ENCODE data around the gene ADCK2.
"Not testable (repeated sequence)": the region's sequence is repeated elsewhere in the genome, so short reads cannot be mapped to it uniquely, and the experiment has no call there.

Gene ADCK2, protein sequence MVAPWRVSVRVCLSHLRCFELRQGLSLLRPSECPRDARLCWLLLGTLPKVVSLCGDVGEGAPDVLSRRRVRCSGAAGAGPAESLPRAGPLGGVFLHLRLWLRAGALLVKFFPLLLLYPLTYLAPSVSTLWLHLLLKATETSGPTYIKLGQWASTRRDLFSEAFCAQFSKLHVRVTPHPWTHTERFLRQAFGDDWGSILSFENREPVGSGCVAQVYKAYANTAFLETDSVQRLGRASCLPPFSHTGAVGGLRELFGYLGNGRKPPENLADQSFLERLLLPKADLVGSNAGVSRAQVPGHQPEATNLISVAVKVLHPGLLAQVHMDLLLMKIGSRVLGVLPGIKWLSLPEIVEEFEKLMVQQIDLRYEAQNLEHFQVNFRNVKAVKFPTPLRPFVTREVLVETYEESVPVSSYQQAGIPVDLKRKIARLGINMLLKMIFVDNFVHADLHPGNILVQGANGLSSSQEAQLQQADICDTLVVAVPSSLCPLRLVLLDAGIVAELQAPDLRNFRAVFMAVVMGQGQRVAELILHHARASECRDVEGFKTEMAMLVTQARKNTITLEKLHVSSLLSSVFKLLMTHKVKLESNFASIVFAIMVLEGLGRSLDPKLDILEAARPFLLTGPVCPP

DNA sequence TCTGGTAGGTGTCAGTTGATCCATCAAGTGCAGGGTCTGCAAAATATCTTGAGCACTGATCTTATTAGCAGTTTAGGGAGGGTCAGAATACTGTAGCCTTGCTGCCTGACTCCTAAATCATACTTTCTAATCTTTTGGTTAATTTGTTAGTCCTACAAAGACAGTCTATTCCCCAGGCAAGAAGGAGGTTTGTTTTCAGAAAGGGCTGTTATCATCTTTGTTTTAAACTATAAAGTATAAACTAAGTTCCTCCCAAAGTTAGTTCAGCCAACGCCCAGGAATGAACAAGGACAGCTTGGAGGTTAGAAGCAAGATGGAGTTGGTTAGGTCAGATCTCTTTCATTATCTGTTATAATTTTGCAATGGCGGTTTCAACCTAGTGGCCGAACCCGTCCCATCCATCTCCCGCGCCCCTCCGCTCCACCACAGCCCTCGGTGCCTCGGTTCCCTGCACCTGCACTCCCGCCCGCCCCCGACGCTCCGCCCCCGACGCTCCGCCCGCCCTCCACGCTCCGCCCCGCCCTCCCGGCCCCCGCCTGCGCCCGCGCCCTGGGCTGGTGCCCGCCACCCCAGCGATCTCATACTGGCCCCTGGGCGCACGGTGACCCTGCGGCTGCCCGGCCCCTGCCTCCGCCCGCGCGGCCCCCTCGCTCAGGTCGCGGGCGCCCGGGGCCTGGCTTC, at the start of gene ADCK2:
TSS of gene ADCK2 (plus strand) at position 564 of the 681 bp plus-strand sequence. CDS start 386 bp downstream, outside the sequence.
- ChIA-PET CTCF (interaction anchor here (0.7 kb wide), 1 partner anchor 12 kb away, joined by 3 read pairs; no protein-coding TSS in a partner anchor), POLR2A (interaction anchor here (1.3 to 3.4 kb wide), 4 partner anchors 12 to 342 kb away, joined by 3 to 22 read pairs (median 4); partner anchors contain the start of gene MRPS33)
- TF ChIP-seq LEF1 (IDR thresholded peaks at IDR 0.05; ENCODE audit: borderline replicate concordance) (no peak), CTBP1 (IDR thresholded peaks at IDR 0.05; ENCODE audit: borderline replicate concordance) (no peak), SUZ12 (IDR thresholded peaks at IDR 0.05) (no peak), ARNT (IDR thresholded peaks at IDR 0.05) (no peak), HDGF (IDR thresholded peaks at IDR 0.05; ENCODE audit: borderline replicate concordance) (no peak), BHLHE40 (IDR thresholded peaks at IDR 0.05; ENCODE audit: borderline replicate concordance) (no peak)
- peak; percentile 96 for DNase-seq (ENCODE audit: extremely low spot score)

DNA sequence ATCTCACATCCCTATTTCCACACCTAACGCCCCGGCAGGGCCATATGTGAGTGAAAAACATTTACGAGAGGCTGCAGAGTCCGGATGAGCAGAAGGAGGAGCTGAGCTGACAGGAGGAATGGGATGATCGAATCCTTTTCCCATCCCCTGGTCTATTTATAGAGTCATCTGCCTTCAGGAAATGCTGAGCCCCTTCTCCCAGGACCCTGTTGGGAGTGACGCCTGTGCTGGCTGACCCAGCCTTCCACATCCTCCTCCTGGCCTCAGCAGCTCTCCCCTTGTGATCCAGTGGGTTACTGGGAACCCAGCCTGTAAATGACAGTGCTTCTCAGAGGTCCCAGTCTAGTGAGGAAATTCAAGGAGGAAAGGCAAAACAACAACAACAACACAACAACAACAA, 48.8 kb upstream of the ADCK2 start:
- CTCF ChIA-PET, result interaction anchor here (0.6 kb wide), 1 partner anchor 53 kb away, joined by 3 read pairs; no protein-coding TSS in a partner anchor
- POLR2A ChIA-PET, result no interaction called here
- no peak for TF ChIP-seq ELF4 (IDR thresholded peaks at IDR 0.05)
- TF ChIP-seq CTBP1 (IDR thresholded peaks at IDR 0.05; ENCODE audit: borderline replicate concordance), result no peak
- no peak for TF ChIP-seq SUZ12 (IDR thresholded peaks at IDR 0.05)
- TF ChIP-seq L3MBTL2 (conservative IDR thresholded peaks at IDR 0.05), result no peak
- no peak for TF ChIP-seq SP1 (IDR thresholded peaks at IDR 0.05)
- no peak for TF ChIP-seq BHLHE40 (IDR thresholded peaks at IDR 0.05; ENCODE audit: borderline replicate concordance)
- TF ChIP-seq ARNT (IDR thresholded peaks at IDR 0.05), result no peak
- TF ChIP-seq, protein P1, sequence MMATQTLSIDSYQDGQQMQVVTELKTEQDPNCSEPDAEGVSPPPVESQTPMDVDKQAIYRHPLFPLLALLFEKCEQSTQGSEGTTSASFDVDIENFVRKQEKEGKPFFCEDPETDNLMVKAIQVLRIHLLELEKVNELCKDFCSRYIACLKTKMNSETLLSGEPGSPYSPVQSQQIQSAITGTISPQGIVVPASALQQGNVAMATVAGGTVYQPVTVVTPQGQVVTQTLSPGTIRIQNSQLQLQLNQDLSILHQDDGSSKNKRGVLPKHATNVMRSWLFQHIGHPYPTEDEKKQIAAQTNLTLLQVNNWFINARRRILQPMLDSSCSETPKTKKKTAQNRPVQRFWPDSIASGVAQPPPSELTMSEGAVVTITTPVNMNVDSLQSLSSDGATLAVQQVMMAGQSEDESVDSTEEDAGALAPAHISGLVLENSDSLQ (IDR thresholded peaks at IDR 0.05), result no peak
- no peak for TF ChIP-seq FOXK2 (IDR thresholded peaks at IDR 0.05)
- no peak for TF ChIP-seq FOXM1 (IDR thresholded peaks at IDR 0.05; ENCODE audit: borderline replicate concordance)
- TF ChIP-seq ZNF384 (IDR thresholded peaks at IDR 0.05), result no peak
- TF ChIP-seq TARDBP (IDR thresholded peaks at IDR 0.05), result no peak
- TF ChIP-seq NFRKB (IDR thresholded peaks at IDR 0.05), result no peak
- TF ChIP-seq HDGF (IDR thresholded peaks at IDR 0.05; ENCODE audit: borderline replicate concordance), result no peak
- TF ChIP-seq LEF1 (IDR thresholded peaks at IDR 0.05; ENCODE audit: borderline replicate concordance), result no peak
- no peak for TF ChIP-seq FOXA1 (IDR thresholded peaks at IDR 0.05)
- DNase-seq (ENCODE audit: extremely low spot score), result no peak

DNA sequence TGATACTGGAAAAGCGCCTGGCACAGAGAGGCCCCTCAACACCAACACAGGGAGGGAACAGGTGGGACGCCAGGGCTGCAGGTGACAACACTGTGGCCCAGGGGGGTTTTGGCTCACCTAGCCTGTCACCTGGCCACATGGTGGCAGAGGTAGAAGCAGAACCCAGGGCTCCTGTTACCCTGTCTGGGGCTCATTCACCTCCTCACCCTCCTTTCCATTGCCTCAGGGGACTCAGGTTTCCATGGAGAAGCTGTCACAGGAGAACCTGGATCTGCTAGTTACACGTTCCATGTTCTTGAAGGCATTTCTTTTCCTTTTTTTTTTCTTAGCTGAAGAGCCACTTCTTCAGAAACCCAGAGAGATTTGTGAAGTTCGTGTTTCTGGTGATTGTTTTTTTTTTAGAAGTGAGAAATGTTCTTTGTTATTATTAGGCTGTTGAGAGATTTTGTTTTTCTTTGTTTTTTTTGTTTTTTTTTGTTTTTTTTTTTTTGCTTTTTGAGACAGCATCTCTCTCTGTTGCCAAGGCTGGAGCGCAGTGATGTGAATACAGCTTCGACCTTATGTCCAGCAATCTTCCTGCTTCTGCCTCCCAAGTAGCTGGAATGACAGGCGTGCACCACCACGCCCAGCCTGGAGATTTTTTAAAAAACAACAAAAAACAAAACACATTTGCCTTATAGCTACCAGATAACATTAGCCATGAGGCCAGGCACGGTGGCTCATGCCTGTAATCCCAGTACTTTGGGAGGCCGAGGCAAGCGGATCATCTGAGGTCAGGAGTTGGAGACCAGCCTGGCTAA, 48.2 kb upstream of the ADCK2 start:
- DNase-seq (ENCODE audit: extremely low spot score), result no peak
- ChIA-PET CTCF (interaction anchor here (0.6 kb wide), 1 partner anchor 54 kb away, joined by 3 read pairs; no protein-coding TSS in a partner anchor), POLR2A (interaction anchor here (1.4 kb wide), 1 partner anchor 14 kb away, joined by 3 read pairs; no protein-coding TSS in a partner anchor)
- TF ChIP-seq ZNF384 (IDR thresholded peaks at IDR 0.05) (peak; percentile 58), CTBP1 (IDR thresholded peaks at IDR 0.05; ENCODE audit: borderline replicate concordance) (no peak), NFRKB (IDR thresholded peaks at IDR 0.05) (no peak), FOXK2 (IDR thresholded peaks at IDR 0.05) (no peak), TARDBP (IDR thresholded peaks at IDR 0.05) (no peak), SP1 (IDR thresholded peaks at IDR 0.05) (no peak), FOXM1 (IDR thresholded peaks at IDR 0.05; ENCODE audit: borderline replicate concordance) (no peak)

DNA sequence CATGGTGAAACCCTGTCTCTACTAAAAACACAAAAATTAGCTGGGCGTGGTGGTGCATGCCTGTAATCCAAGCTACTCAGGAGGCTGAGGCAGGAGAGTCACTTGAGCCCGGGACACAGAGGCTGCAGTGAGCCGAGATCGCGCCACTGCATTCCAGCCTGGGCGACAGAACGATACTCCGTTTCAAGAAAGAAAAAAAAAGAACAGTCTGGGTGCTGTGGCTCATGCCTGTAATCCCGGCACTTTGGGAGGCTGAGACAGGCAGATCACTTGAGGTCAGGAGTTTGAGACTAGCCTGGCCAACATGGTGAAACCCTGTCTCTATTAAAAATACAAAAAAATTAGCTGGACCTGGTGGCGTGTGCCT, 47.6 kb upstream of the ADCK2 start:
- POLR2A ChIA-PET, result interaction anchor here (1.4 kb wide), 1 partner anchor 13 kb away, joined by 3 read pairs; no protein-coding TSS in a partner anchor
- CTCF ChIA-PET; DNase-seq (ENCODE audit: extremely low spot score): not testable (repeated sequence)

DNA sequence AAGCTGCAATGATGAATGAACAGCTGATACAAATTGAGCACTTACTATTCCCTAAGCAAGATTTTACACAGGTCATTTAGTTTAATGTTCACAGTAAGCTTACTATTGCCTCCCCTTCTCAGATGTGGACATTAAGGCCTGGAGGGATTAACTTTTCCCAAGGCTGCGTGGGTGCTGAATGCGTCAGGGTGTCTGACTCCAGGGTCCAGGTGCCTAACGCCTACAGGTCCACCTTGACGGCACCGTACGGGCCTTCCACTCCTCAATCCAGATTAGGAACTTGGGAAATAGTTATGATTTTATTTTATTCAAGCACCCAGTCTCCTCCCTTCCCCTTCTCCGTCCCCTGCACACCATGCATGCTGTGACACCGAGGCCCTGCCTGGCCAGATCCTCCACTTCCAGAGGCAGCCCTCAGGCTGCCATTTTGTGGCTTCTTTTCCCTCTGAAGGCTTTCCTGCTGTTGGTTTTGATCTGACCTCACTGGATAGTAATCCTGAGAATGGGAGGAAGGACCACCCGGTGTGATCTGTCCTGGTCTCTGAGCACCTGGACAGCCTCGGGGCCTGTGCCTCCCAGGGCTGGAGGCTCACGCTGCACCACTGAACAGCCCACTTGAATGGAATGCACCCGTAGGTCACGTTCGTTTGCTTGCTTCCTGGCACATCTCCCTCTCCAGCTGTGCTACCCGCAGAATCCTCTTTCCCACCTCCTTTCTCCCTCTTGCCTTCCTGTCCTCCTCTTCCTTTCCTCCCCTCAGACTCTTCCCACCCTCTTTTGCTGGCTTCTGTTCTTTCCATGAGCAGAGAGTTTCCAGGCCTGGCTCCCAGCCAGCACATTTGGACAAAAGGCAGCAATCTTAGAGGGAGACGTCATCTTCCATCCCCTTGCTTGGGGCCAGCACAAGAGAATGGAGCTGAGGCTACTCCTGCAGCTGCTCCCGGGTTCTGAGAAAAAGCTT, 46.6 kb upstream of the ADCK2 start:
- TF ChIP-seq CTBP1 (IDR thresholded peaks at IDR 0.05; ENCODE audit: borderline replicate concordance), result peak; percentile 65; the same call in 1 of the 2 replicates
- TF ChIP-seq SUZ12 (IDR thresholded peaks at IDR 0.05), result no peak

DNA sequence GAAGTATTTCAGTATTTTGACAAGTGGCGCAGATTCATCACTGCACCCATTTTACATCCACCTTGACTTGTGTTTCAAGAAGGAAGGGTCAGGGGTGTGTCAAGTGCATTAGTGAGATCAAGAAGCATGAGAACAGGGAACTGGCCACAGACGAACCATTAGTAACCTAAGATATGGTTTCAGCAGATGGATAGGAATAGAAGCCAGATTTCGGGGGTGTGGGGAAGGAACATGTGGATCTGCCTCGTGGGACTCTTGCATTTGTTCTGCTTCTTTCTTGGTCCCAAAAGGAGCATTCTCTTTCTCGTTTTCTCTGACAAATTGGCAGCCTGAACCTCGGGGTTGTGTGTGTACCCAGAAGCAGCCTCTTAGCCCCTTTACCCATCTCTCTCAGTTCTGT, 41.7 kb upstream of the ADCK2 start:
- DNase-seq (ENCODE audit: extremely low spot score), result no peak
- ChIA-PET POLR2A (no interaction called here), CTCF (no interaction called here)
- TF ChIP-seq FOXM1 (IDR thresholded peaks at IDR 0.05; ENCODE audit: borderline replicate concordance) (no peak), BHLHE40 (IDR thresholded peaks at IDR 0.05; ENCODE audit: borderline replicate concordance) (no peak), TARDBP (IDR thresholded peaks at IDR 0.05) (no peak), SUZ12 (IDR thresholded peaks at IDR 0.05) (no peak), FOXA1 (IDR thresholded peaks at IDR 0.05) (no peak), HDGF (IDR thresholded peaks at IDR 0.05; ENCODE audit: borderline replicate concordance) (no peak), FOXK2 (IDR thresholded peaks at IDR 0.05) (no peak), NFRKB (IDR thresholded peaks at IDR 0.05) (no peak), CTBP1 (IDR thresholded peaks at IDR 0.05; ENCODE audit: borderline replicate concordance) (no peak), ARNT (IDR thresholded peaks at IDR 0.05) (no peak), ZNF384 (IDR thresholded peaks at IDR 0.05) (no peak), SP1 (IDR thresholded peaks at IDR 0.05) (no peak), LEF1 (IDR thresholded peaks at IDR 0.05; ENCODE audit: borderline replicate concordance) (no peak), L3MBTL2 (conservative IDR thresholded peaks at IDR 0.05) (no peak), ELF4 (IDR thresholded peaks at IDR 0.05) (no peak)
- TF ChIP-seq, protein P1 (IDR thresholded peaks at IDR 0.05), result no peak

More for the DNA sequence above, 46.6 kb upstream of the ADCK2 start:
- DNase-seq (ENCODE audit: extremely low spot score), result peak; percentile 9
- ChIA-PET CTCF (interaction anchor here (0.6 to 0.9 kb wide), 3 partner anchors 16 to 111 kb away, joined by 4 to 6 read pairs (median 5); no protein-coding TSS in a partner anchor), POLR2A (interaction anchor here (1.4 to 1.5 kb wide), 2 partner anchors 12 to 15 kb away, joined by 3 read pairs; partner anchors contain the start of gene DENND2A)

All from HEK293T (cell line).